ENCODE data around the gene AK5.

Gene AK5

GRCh38 chr1:77536813-77537212 lies 255.0 kb downstream of the AK5 start:
- DNase-seq, result no peak
- H3K36me3 ChIP-seq, result no peaks in the 10 kb centered on the region
- no peak for TF ChIP-seq CTCF (IDR thresholded peaks at IDR 0.05; ENCODE audit: low read depth, low read length)
- H3K9me3 ChIP-seq, result no peaks in the 10 kb centered on the region
- H3K4me1 ChIP-seq, result no peaks in the 10 kb centered on the region
- H3K4me3 ChIP-seq (ENCODE audit: low read depth, low read length), result no peak overlapping the region
- H3K27me3 ChIP-seq, result no peaks in the 10 kb centered on the region

GRCh38 chr1:77538956-77539518 lies 257.2 kb downstream of the AK5 start:
- no peaks in the 10 kb centered on the region for H3K36me3 ChIP-seq
- TF ChIP-seq CTCF (IDR thresholded peaks at IDR 0.05; ENCODE audit: low read depth, low read length), result no peak
- no peaks in the 10 kb centered on the region for H3K27me3 ChIP-seq
- no peaks in the 10 kb centered on the region for H3K4me1 ChIP-seq
- H3K9me3 ChIP-seq, result no peaks in the 10 kb centered on the region
- no peak overlapping the region for H3K4me3 ChIP-seq (ENCODE audit: low read depth, low read length)
- DNase-seq, result no peak

GRCh38 chr1:77539519-77540142 lies 257.8 kb downstream of the AK5 start:
- Histone ChIP-seq H3K4me3 (ENCODE audit: low read depth, low read length) (no peak overlapping the region), H3K4me1 (no peaks in the 10 kb centered on the region), H3K9me3 (no peaks in the 10 kb centered on the region), H3K36me3 (no peaks in the 10 kb centered on the region), H3K27me3 (no peaks in the 10 kb centered on the region)
- no peak for TF ChIP-seq CTCF (IDR thresholded peaks at IDR 0.05; ENCODE audit: low read depth, low read length)
- peak; percentile 15 for DNase-seq

- H3K27me3 ChIP-seq, result no peaks in the 10 kb centered on the region
- H3K4me1 ChIP-seq, result no peaks in the 10 kb centered on the region
- DNase-seq, result no peak
- H3K36me3 ChIP-seq, result no peaks in the 10 kb centered on the region
- H3K9me3 ChIP-seq, result no peaks in the 10 kb centered on the region
- TF ChIP-seq CTCF (IDR thresholded peaks at IDR 0.05; ENCODE audit: low read depth, low read length), result no peak
- H3K4me3 ChIP-seq (ENCODE audit: low read depth, low read length), result no peak overlapping the region
Observed at GRCh38 chr1:77540501-77541161, 258.8 kb downstream of the AK5 start.

- H3K4me3 ChIP-seq (ENCODE audit: low read depth, low read length), result no peak overlapping the region
- DNase-seq, result no peak
- TF ChIP-seq CTCF (IDR thresholded peaks at IDR 0.05; ENCODE audit: low read depth, low read length), result no peak
- no peaks in the 10 kb centered on the region for H3K36me3 ChIP-seq
- H3K9me3 ChIP-seq, result no peaks in the 10 kb centered on the region
- no peaks in the 10 kb centered on the region for H3K4me1 ChIP-seq
- no peaks in the 10 kb centered on the region for H3K27me3 ChIP-seq
Observed at GRCh38 chr1:77541162-77541545, 259.3 kb downstream of the AK5 start.

- TF ChIP-seq CTCF (IDR thresholded peaks at IDR 0.05; ENCODE audit: low read depth, low read length), result no peak
- no peaks in the 10 kb centered on the region for H3K4me1 ChIP-seq
Observed at GRCh38 chr1:77542813-77543420, 261.1 kb downstream of the AK5 start.

More at GRCh38 chr1:77542813-77543420, 261.1 kb downstream of the AK5 start:
- Histone ChIP-seq H3K27me3 (no peaks in the 10 kb centered on the region), H3K9me3 (no peaks in the 10 kb centered on the region), H3K36me3 (no peaks in the 10 kb centered on the region), H3K4me3 (ENCODE audit: low read depth, low read length) (no peak overlapping the region)
- DNase-seq, result no peak
